ENCODE measurements around the gene BLM.
"Not testable (repeated sequence)": the region's sequence is repeated elsewhere in the genome, so short reads cannot be mapped to it uniquely, and the experiment has no call there.

BLM gene

DNA sequence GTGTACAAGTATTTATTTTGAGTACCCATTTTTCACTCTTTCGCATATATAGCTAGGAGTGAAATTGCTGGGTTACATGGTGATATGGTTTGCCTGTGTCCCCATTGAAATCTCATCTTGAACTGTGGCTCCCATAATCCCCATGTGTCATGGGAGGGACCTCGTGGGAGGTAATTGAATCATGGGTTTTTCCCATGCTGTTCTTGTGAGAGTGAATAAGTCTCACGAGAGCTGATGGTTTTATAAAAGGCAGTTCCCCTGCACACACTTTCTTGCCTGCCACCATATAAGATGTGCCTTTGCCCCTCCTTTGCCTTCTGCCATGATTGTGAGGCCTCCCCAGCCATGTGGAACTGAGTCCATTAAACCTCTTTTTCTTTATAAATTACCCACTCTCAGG, 23.4 kb downstream of the BLM start:
- DNase-seq (ENCODE audit: low read depth) = not testable (repeated sequence)

GRCh38 chr15:90742087-90742486, 24.9 kb downstream of the BLM start:
- no peak for DNase-seq (ENCODE audit: low read depth)

- no peak for DNase-seq (ENCODE audit: low read depth)
Observed at GRCh38 chr15:90743407-90743806, 26.3 kb downstream of the BLM start.

DNA sequence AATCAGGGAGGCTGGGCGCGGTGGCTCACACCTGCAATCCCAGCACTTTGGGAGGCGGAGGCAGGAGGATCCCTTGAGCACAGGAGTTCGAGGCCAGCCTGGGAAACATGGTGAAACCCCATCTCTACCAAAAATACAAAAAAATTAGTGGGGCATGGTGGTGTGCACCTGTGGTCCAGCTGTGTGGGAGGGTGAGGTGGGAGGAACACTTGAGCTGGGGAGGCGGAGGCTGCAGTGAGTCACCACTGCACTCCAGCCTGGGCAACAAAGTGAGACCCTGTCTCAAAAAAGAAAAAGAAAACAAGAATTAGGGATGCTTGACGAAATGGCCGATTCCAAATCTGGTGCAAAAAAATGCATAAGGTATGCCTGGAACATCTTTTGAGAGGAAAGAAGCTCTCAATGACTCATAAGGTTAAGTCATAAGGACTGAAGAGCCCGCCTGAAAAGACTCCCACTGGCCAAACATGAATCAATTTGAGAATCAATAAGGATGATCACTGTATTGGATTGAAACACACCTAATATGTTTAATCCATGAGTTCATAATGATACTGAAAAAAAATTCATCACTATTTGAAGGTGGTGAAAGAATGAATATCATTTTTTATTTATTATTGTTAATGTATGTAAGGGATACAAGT, 27.7 kb downstream of the BLM start:
- no peak for DNase-seq (ENCODE audit: low read depth)

DNA sequence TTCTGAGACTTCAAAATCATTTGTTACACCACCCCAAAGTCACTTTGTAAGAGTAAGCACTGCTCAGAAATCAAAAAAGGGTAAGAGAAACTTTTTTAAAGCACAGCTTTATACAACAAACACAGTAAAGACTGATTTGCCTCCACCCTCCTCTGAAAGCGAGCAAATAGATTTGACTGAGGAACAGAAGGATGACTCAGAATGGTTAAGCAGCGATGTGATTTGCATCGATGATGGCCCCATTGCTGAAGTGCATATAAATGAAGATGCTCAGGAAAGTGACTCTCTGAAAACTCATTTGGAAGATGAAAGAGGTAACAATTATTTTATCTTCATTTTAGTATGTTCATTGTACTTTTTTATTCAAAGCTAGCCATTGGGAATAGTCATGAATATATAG, 32.6 kb downstream of the BLM start:
- no peak for DNase-seq (ENCODE audit: low read depth)

- DNase-seq (ENCODE audit: low read depth) = no peak
Observed at GRCh38 chr15:90750186-90750585, 33.0 kb downstream of the BLM start.

DNA sequence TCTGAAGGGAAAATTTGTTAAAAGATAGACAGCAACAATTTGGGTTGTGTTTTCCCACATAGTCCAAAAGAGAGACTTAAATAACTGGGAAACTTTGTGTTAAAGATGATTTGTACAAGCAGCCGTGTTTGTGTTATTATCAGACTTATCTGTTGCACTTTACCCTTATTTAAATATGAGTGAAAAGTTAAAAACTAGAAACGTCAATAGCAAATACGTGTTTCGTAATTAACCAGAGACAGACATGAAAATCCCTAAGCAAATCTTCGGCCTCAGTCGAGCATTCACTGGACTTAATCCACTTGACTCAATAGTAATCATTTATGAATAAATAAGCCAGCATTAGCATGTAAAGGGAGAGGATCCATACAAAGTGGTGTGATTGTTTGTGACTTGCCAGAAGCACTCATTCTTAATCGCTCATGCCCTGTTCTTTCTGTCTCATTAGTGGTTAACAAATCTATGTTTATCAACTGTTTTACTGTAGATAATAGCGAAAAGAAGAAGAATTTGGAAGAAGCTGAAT, 34.2 kb downstream of the BLM start:
- no peak for DNase-seq (ENCODE audit: low read depth)

GRCh38 chr15:90756916-90757315, 39.8 kb downstream of the BLM start:
- no peak for DNase-seq (ENCODE audit: low read depth)

DNA sequence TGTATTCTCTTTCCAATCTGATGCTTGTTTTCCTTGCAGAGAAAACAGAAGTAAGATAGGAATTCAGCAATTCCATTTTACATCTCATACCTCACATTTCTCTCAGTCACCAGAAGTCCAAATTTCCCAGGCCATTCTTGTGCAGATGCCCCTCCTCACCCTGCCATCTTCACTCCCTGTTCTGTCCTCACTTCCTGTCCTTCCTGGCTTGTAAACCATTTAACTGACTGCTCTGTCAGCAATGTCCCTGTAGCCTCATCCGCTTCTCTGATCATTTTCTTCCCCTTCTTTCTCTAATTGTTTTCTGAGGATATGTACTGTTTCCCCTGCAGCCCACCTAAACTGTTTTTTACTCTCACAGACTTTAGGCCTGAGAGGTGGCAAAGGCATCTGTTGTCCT, 40.3 kb downstream of the BLM start:
- DNase-seq (ENCODE audit: low read depth) = no peak

- no peak for DNase-seq (ENCODE audit: low read depth)
Observed at GRCh38 chr15:90760661-90761232, 43.6 kb downstream of the BLM start.

GRCh38 chr15:90761629-90762028, 44.5 kb downstream of the BLM start:
- DNase-seq (ENCODE audit: low read depth) = no peak

GRCh38 chr15:90762109-90762508, 45.0 kb downstream of the BLM start:
- peak; percentile 48 for DNase-seq (ENCODE audit: low read depth)

DNA sequence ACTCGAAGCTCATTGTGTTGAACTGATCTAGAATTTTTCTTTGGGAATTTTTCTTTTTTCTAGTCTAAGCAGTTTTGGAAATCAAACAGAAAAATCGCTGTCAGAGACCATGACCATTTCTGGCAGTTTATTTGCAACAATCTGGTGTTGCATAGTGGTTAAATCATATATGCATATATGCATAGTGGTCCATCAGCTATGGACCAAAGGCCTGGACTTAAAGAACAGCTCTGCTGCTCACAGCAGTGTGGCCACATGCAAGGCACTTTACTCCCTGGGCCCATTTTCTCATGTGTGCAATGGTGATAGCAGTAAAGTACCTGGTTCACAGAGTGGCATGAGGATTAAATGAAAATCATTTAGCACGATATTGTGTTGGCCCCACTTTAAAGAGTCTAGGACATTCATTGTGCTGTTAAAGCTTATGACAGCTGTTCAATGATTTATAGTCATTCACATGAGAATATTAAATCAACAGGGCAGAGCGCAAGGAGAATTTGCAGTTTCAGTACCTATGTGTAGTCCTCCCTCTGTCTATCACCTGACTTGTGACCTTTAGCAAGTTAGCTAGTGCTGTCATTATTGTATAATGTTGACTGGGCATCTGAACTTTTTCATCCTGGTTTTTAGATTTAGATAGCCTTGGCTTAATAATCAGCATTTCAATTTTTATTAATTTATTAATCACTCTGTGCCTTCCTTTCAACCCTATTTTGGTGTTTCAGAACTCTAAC, 46.4 kb downstream of the BLM start:
- no peak for DNase-seq (ENCODE audit: low read depth)

DNA sequence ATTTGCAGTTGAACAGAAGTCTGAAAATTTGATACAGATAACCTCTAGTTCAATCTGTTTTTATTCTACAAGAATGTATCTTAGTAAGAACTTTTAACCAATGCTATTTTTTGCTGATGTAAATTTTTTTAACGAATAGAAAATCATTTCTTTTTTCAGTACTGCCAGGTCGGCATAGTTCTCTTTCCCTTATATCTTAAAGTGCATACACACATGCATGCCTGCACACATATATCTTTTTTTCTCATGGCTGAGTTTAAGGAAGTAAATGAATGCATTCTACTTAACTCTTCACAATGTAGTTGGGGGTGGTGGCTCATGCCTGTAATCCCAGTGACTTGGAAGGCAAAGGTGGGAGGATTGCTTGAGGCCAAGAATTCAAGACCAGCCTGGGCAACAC, 48.4 kb downstream of the BLM start:
- no peak for DNase-seq (ENCODE audit: low read depth)

- DNase-seq (ENCODE audit: low read depth) = no peak
Observed at GRCh38 chr15:90765966-90766365, 48.8 kb downstream of the BLM start.

DNA sequence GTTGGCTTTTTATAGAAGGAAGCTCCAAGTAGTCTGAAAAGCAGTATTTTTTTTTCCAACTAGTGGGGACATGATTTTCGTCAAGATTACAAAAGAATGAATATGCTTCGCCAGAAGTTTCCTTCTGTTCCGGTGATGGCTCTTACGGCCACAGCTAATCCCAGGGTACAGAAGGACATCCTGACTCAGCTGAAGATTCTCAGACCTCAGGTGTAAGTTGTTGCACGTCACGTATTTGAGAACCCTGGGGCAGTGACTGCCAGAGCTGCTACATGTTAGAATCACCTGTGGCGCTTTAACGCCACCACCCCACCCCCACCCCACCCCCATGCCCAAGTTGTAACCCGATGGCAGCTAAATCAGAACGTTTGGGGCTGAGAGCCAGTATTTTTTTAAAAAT, 52.2 kb downstream of the BLM start:
- DNase-seq (ENCODE audit: low read depth) = no peak

- DNase-seq (ENCODE audit: low read depth) = no peak
Observed at GRCh38 chr15:90773485-90773884, 56.3 kb downstream of the BLM start.

GRCh38 chr15:90774731-90775514, 57.8 kb downstream of the BLM start:
- DNase-seq (ENCODE audit: low read depth) = peak; percentile 19

DNA sequence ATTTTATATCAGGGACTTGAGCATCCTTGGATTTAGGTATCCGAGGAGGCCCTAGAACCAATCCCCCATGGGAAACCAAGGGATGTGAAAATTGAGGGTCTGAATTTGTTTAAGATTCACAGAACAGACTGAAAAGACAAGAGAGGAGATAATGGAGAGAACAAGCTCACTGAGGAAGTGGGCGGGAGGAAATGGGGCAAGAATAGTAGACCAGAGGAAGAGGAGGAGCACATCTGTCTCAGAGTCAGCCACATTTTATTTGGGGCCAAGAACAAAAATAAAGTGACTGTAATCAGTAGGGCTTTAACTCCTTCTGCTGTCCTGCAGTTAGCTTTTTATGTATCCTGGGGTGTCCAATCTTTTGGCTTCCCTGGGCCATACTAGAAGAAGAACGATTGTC, 63.8 kb downstream of the BLM start:
- DNase-seq (ENCODE audit: low read depth) = no peak

DNA sequence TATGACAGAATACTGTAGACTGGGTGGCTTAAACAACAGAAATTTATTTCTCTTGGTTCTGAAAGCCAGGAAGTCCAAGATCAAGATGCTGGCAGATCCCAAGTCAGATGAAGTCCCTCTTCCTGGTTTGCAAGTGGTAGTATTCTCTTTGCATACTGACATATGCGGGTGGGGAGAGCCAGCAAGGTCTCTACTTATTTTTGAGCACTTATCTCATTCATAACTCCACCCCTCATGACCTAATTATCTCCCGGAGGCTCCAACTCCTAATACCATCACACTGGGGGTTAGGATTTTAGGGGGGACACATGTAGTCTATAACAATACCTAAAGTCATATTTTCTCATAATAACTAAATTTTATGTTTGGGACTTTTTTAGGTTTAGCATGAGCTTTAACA, 65.3 kb downstream of the BLM start:
- DNase-seq (ENCODE audit: low read depth) = no peak

DNA sequence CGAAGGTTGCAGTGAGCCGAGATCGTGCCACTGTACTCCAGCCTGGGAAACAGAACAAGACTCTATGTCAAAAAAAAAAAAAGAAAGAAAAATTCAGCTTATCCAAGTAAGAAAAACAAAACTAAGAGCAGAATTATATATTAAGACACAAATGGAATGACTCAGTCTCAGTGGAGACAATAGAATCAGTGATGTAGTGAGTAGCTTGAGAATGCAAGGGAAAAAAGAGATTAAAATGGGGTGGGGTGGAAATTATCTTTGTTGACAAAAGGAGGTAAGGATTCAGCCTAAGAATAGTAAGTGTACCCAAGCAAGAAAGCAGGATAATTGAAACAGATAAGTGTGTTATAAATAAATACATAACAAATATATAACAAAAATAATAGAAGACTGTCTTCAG, 70.7 kb downstream of the BLM start:
- no peak for DNase-seq (ENCODE audit: low read depth)

- DNase-seq (ENCODE audit: low read depth) = no peak
Observed at GRCh38 chr15:90789462-90789861, 72.3 kb downstream of the BLM start.

DNA sequence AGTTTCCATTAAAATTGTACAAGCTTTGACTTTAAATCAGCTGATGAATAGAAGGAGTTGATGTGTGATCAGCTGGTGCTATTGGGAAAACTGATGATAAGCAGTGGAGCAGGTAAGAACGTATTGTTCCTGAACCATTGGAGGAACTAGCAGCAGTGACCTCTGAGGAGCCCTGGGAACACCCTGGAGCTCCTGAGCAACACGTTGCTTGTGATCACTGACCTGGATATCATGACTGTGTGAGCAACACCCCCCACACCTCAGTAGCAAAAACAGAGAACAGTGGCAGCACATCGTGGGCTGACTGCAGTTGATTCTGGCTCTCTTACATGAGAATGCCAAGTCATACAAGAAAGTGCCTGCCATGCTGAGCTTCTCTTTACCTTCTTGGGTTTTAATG, 72.9 kb downstream of the BLM start:
- no peak for DNase-seq (ENCODE audit: low read depth)

Data from GM04503 (cell line).